COLO829 (cell line): Measurements from ENCODE around the gene DEFB123.

ENCODE experiments used
- DNase-seq: peaks from one replicate; pipeline ENCODE4 v3.0.0; 2012; ENCODE audit warnings: low spot score

Gene DEFB123

GRCh38 chr20:31474097-31474436 lies 33.6 kb downstream of the DEFB123 start:
- DNase-seq, result no peak

- DNase-seq, result no peak
Measured at GRCh38 chr20:31474758-31475427, 34.5 kb downstream of the DEFB123 start, which contains the start of the genes DEFB124 and REM1. TSS of gene DEFB124 (minus strand) at chr20:31475127. CDS start at chr20:31473013, 2,114 bp downstream. TSS of gene REM1 (plus strand) at chr20:31475288. CDS start at chr20:31476446, 1,158 bp downstream.

- DNase-seq, result no peak
Measured at GRCh38 chr20:31475472-31476293, 35.3 kb downstream of the DEFB123 start.

DNA sequence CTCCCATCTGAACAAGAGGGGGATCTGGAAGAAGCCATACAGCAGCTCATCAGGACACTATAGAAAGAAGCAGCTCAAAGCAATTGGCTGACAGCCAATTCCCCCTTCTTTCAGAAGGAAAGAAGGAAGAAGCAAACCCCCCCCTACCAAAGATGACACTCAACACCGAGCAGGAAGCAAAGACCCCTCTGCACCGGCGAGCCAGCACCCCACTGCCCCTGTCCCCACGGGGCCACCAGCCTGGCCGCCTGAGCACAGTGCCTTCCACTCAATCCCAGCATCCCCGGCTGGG lies 35.8 kb downstream of the DEFB123 start:
- no peak for DNase-seq

DNA sequence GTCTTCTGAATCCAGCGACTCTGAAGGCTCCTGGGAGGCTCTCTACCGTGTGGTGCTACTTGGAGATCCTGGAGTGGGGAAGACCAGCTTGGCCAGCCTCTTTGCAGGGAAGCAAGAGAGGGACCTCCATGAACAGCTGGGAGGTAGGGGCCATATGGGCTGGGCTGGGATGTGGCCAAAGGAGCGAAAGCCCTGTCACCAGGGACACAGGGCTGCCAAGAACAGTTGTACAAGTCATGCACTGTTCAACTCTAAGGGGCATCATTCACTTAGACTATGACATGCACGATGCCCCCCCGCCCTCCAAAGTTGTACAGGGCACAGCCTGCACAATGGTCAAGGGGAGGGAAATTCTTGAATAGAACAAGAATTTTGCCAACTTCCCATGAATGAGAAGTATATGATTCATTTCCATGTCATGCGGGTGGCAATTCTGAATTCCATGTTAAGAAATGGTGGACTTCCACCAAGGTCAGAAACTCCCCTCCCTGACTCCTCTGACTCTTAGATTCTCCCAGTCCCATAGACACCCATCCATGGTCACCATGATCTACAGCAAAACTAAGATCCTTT lies 36.3 kb downstream of the DEFB123 start:
- no peak for DNase-seq

- DNase-seq, result no peak
Measured at GRCh38 chr20:31484001-31484400, 43.6 kb downstream of the DEFB123 start.

GRCh38 chr20:31485450-31486339 lies 45.3 kb downstream of the DEFB123 start:
- peak; percentile 47 for DNase-seq

GRCh38 chr20:31488115-31488514 lies 47.7 kb downstream of the DEFB123 start:
- peak; percentile 62 for DNase-seq

- DNase-seq, result no peak
Measured at GRCh38 chr20:31489152-31489551, 48.7 kb downstream of the DEFB123 start.

DNA sequence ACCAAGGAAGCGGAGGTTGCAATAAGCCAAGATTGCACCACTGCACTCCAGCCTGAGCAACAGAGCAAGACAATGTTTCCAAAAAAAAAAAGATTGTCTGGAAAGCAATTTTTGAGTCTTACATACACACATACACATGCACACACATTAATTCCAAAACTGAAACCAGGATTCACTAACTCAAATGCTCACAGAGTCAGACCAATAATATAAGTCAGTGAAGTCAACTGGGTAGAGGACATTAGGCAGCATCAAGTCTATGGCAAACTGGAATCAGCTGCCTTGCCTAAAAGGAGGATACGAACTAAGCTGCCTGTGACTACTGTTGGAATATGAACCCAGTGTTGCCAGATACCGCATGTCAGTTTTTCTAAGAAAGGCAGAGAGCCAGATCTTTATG lies 50.3 kb downstream of the DEFB123 start:
- no peak for DNase-seq

DNA sequence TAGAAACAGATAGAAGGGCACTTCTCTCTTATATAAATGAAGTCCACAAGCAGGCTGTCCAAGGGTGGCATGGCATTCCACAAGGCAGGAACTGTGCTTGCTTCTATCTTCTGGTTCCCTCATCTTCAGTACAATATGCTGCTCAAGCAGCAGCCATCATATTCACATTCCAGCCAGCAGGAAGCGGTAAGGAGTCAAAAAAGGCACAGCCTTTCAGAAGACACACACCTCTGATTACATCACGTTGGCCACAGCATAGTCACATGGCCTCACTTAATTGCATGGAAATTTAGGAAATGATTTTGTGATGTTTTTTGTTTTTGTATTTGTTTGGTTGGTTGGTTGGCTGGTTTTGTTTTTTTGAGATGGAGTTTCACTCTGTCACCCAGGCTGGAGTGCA lies 53.7 kb downstream of the DEFB123 start:
- DNase-seq, result peak; percentile 87

DNA sequence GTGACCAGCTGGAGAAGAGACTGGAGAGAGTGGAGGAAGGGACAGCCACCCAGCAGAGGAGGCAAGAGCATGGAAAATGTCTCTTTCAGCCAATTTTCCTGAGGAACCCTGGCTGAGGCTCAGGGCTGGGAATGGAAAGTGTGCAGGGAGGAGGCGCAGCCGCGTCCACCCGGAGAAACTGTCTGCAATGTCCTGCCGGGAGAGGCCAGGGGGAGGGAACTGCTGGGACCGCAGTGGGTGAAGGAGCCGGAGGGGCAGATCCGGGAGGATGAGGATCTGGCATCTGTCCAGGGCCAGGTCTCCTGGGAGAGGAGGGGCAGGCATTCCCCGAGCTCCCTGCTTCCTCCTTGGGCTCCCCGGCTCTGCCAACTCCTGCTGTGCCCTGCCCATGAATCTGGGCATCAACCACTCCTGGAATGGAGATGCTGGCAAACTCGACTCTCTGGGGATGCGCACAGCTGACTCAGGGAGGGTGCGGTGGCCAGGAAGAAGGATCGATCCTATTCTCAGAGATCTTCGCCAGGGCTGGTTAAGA lies 56.4 kb downstream of the DEFB123 start:
- DNase-seq, result no peak

DNA sequence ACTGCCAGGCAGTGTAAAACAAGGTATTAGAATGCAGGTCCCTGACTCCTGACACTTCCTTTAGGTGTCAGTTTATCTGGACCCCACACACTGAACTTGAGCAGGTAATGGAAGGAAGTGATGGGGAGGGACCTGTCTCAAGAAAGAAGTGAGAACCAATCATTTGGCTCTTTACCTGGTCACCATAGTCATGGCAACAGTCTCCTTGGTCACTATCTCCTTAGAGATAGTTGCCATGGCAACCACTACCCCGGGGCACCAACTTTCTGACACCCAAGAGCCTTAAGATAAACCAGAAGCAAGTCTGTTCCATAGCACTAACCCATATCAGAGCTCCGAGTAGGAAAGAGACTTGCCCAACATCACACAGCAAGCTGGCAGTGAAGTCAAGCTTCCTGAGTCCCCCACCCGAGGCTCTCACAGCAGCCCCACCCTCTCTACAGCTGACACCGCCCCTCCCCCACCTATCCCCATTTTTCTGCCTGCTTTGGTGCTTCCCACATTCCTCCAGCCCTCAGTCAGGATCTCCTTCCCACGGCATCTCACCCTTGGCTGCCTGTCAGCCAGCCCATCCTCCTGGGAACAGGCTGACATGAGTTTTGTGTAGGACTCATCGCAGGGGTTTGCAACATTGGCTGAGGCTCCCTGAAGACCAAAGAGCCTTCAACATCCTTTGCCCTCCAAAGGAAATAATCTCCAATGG lies 57.6 kb downstream of the DEFB123 start:
- DNase-seq, result no peak
